ENCODE measurements around the gene CCDC15. TPM values are rescaled to one million over a fixed set of nuclear protein-coding genes. Genes with fewer than 3 reads are reported as not detected.
"Not testable (repeated sequence)": the region's sequence is repeated elsewhere in the genome, so short reads cannot be mapped to it uniquely, and the experiment has no call there.

The CCDC15 gene
- polyA plus RNA-seq, 4 donors, result 0.22 to 2.2 (median 0.60) TPM

DNA sequence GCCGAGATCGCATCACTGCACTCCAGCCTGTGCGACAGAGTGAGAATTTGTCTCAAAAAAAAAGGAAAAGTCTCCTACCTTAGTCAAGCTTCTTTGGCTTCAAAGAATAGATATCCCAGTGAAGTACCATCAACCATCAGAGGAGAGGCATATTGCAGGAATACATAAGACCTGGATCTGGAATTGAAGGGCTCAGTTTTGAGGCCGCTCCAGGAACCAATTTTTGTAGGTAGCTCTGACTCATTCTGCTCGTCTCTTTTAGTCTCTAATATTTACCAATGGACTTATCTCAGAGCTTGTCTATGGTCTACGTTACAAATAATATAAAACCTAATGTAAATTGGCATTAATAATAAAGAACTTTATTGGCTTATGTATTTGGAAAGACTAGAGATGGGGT, 8.2 kb upstream of the CCDC15 start:
- no peaks in the 10 kb centered on the region for H3K36me3 ChIP-seq (ENCODE audit: control insufficient read depth in 3 of 3, insufficient read depth in 2 of 3, low read depth in 1 of 3, low read length in 3 of 3)
- H3K27me3 ChIP-seq (ENCODE audit: control insufficient read depth in 3 of 3, insufficient read depth in 3 of 3, low read length in 3 of 3), result no peaks in the 10 kb centered on the region
- no peak overlapping the region for H3K27ac ChIP-seq (ENCODE audit: low read depth in 1 of 3, low read length in 2 of 3)
- DNase-seq (no peak), FAIRE-seq (no peak)
- peaks cover 0 to 5% (median 0%) of the 10 kb centered on the region in 3 donors for H3K4me1 ChIP-seq (ENCODE audit: control insufficient read depth in 3 of 3, insufficient read depth in 2 of 3, low read depth in 1 of 3, low read length in 2 of 3)
- H3K4me3 ChIP-seq (ENCODE audit: low read depth in 1 of 3, low read length in 3 of 3), result no peak overlapping the region
- H3K9me3 ChIP-seq (ENCODE audit: control insufficient read depth in 2 of 2, insufficient read depth in 1 of 2, low read depth in 1 of 2, low read length in 1 of 2), result no peaks in the 10 kb centered on the region
- WGBS, 3 donors, result 66 to 75% (median 69%) methylated on average over 6 of the region's 6 CpGs

DNA sequence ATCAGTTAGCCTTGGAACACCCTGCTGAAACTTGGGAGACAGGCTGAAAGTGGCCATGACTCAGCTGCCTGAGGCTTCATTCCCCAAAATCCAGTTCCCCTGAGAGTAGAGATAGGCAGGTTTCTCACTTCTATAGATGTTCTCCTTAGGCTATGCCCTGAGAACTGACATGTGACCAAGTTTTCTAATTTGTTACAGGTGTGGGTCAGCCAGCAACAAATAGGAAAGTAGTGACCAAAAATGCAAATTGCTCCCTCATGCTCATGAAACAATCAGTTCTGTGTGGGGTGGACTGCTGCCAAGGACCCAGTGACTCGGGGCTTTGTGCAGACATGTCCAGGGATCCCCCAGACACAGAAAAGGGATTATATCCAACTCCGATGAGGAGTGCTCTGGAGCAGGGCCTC, 7.3 kb upstream of the CCDC15 start:
- Histone ChIP-seq H3K27me3 (ENCODE audit: control insufficient read depth in 3 of 3, insufficient read depth in 3 of 3, low read length in 3 of 3) (no peaks in the 10 kb centered on the region), H3K9me3 (ENCODE audit: control insufficient read depth in 2 of 2, insufficient read depth in 1 of 2, low read depth in 1 of 2, low read length in 1 of 2) (no peaks in the 10 kb centered on the region), H3K4me1 (ENCODE audit: control insufficient read depth in 3 of 3, insufficient read depth in 2 of 3, low read depth in 1 of 3, low read length in 2 of 3) (peaks cover 0 to 5% (median 0%) of the 10 kb centered on the region in 3 donors), H3K27ac (ENCODE audit: low read depth in 1 of 3, low read length in 2 of 3) (no peak overlapping the region), H3K4me3 (ENCODE audit: low read depth in 1 of 3, low read length in 3 of 3) (no peak overlapping the region), H3K36me3 (ENCODE audit: control insufficient read depth in 3 of 3, insufficient read depth in 2 of 3, low read depth in 1 of 3, low read length in 3 of 3) (no peaks in the 10 kb centered on the region)
- no peak for FAIRE-seq
- WGBS, 3 donors, result 57 to 73% (median 70%) methylated on average over 2 of the region's 2 CpGs
- no peak for DNase-seq

DNA sequence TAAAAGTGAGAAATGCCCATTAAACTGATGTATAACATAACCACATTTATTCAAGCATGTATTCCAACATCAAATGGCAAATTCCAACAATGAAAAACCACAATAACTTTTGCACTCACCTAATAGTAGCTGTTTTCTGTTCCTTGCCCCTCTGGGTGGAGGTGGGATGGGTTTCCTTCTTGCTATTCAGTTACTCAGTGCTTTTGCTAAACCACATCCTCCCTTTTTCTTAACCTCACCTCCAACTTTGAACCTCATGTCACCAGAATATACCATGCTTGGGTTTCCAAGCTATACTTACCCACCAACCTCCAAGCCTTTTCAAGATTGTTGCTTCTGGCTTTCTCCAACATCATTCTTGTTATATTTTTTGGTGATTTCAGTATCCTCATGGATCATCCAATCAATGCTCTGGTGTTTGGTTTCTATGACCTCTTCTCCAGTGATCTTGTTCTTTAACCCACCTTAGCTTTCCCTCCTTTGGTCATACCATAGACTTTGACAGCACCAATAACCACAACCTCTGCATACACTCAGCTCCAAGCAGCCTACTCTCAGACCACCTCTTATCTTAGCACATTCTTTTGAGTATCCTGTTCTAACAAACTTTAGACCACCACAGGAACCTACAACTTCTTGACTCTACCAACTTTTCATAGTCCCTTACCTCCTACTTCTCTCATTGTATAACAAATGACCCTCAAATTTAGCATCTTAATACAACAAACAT, 3.2 kb upstream of the CCDC15 start:
- H3K9me3 ChIP-seq (ENCODE audit: control insufficient read depth in 2 of 2, insufficient read depth in 1 of 2, low read depth in 1 of 2, low read length in 1 of 2), result no peaks in the 10 kb centered on the region
- H3K27ac ChIP-seq (ENCODE audit: low read depth in 1 of 3, low read length in 2 of 3), result no peak overlapping the region
- FAIRE-seq (no peak), DNase-seq (peak in 1 of 2 donors; percentile 29)
- H3K4me3 ChIP-seq (ENCODE audit: low read depth in 1 of 3, low read length in 3 of 3), result no peak overlapping the region
- peaks cover 0 to 3% (median 0%) of the 10 kb centered on the region in 3 donors for H3K27me3 ChIP-seq (ENCODE audit: control insufficient read depth in 3 of 3, insufficient read depth in 3 of 3, low read length in 3 of 3)
- peaks cover 0 to 6% (median 4%) of the 10 kb centered on the region in 3 donors for H3K4me1 ChIP-seq (ENCODE audit: control insufficient read depth in 3 of 3, insufficient read depth in 2 of 3, low read depth in 1 of 3, low read length in 2 of 3)
- H3K36me3 ChIP-seq (ENCODE audit: control insufficient read depth in 3 of 3, insufficient read depth in 2 of 3, low read depth in 1 of 3, low read length in 3 of 3), result no peaks in the 10 kb centered on the region

DNA sequence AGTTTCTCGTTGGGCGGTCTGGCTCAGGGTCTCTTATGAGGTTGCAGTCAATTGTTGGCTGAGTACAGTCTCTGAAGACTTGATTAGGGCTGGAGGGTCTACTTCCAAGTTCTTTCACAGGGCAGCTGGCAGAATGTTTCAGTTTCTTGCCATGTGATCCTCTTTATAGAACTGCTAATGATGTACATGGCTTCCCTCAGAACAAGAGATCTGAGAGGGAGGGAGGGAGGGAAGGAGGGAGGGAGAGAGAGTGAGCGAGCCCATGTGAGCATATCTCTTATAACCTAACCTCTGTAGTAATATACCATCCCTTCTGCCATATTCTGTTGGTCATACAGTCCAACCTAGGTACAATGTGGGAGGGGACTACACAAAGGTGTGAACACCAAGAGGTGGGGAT, 2.7 kb upstream of the CCDC15 start:
- no peak overlapping the region for H3K27ac ChIP-seq (ENCODE audit: low read depth in 1 of 3, low read length in 2 of 3)
- no peak for DNase-seq
- H3K27me3 ChIP-seq (ENCODE audit: control insufficient read depth in 3 of 3, insufficient read depth in 3 of 3, low read length in 3 of 3), result peaks cover 0 to 3% (median 0%) of the 10 kb centered on the region in 3 donors
- no peak for FAIRE-seq
- no peaks in the 10 kb centered on the region for H3K9me3 ChIP-seq (ENCODE audit: control insufficient read depth in 2 of 2, insufficient read depth in 1 of 2, low read depth in 1 of 2, low read length in 1 of 2)
- H3K36me3 ChIP-seq (ENCODE audit: control insufficient read depth in 3 of 3, insufficient read depth in 2 of 3, low read depth in 1 of 3, low read length in 3 of 3), result no peaks in the 10 kb centered on the region
- H3K4me3 ChIP-seq (ENCODE audit: low read depth in 1 of 3, low read length in 3 of 3), result no peak overlapping the region
- WGBS, 3 donors, result 83 to 85% (median 83%) methylated on average over 3 of the region's 3 CpGs
- H3K4me1 ChIP-seq (ENCODE audit: control insufficient read depth in 3 of 3, insufficient read depth in 2 of 3, low read depth in 1 of 3, low read length in 2 of 3), result peaks cover 0 to 6% (median 4%) of the 10 kb centered on the region in 3 donors

DNA sequence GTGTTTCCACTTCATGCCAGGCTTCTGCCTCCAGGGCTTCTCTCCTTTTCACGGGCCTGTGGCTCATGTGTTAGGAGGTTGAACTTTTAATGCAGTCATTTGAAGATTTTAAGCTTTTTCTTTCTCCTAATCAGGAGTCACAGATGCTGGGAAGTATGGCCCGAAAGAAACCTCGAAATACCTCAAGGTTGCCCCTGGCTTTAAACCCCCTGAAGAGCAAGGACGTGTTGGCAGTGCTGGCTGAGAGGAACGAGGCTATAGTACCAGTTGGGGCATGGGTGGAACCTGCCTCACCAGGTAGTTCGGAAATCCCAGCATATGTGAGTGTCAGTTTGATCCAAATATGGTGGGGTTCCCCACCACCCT, 571 bp downstream of the CCDC15 start:
- FAIRE-seq (no peak), DNase-seq (no peak)
- no peaks in the 10 kb centered on the region for H3K9me3 ChIP-seq (ENCODE audit: control insufficient read depth in 2 of 2, insufficient read depth in 1 of 2, low read depth in 1 of 2, low read length in 1 of 2)
- H3K36me3 ChIP-seq (ENCODE audit: control insufficient read depth in 3 of 3, insufficient read depth in 2 of 3, low read depth in 1 of 3, low read length in 3 of 3), result no peaks in the 10 kb centered on the region
- H3K27me3 ChIP-seq (ENCODE audit: control insufficient read depth in 3 of 3, insufficient read depth in 3 of 3, low read length in 3 of 3), result peaks cover 0 to 3% (median 0%) of the 10 kb centered on the region in 3 donors
- H3K4me1 ChIP-seq (ENCODE audit: control insufficient read depth in 3 of 3, insufficient read depth in 2 of 3, low read depth in 1 of 3, low read length in 2 of 3), result peaks cover 0 to 6% (median 4%) of the 10 kb centered on the region in 3 donors
- peak overlapping the region; percentile 57 to 81 (median 58) for H3K4me3 ChIP-seq (ENCODE audit: low read depth in 1 of 3, low read length in 3 of 3)
- peak overlapping the region in 1 of 3 donors; percentile 57 for H3K27ac ChIP-seq (ENCODE audit: low read depth in 1 of 3, low read length in 2 of 3)
- WGBS, 3 donors, result 31 to 36% (median 35%) methylated on average over 6 of the region's 6 CpGs

DNA sequence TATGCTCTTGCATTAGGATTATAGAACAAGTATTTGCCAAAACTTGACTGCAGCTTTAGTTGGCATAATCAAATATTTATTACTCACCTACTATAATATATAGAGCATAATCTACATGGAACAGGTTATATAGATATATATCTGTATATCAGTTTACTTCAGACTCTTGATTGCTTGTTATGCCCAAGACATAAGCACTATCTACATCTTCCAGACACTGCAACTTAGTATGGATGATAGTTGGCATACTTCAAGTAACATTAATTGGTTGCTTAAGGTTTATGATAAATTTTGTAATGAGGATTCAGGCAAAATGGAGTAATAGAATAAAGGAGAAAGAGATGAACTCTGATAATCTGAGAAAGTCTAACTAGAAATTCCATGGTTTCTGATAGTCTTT, 1.0 kb downstream of the CCDC15 start:
- FAIRE-seq, result no peak
- Histone ChIP-seq H3K4me3 (ENCODE audit: low read depth in 1 of 3, low read length in 3 of 3) (no peak overlapping the region), H3K36me3 (ENCODE audit: control insufficient read depth in 3 of 3, insufficient read depth in 2 of 3, low read depth in 1 of 3, low read length in 3 of 3) (no peaks in the 10 kb centered on the region), H3K4me1 (ENCODE audit: control insufficient read depth in 3 of 3, insufficient read depth in 2 of 3, low read depth in 1 of 3, low read length in 2 of 3) (peaks cover 0 to 6% (median 4%) of the 10 kb centered on the region in 3 donors), H3K27ac (ENCODE audit: low read depth in 1 of 3, low read length in 2 of 3) (no peak overlapping the region), H3K9me3 (ENCODE audit: control insufficient read depth in 2 of 2, insufficient read depth in 1 of 2, low read depth in 1 of 2, low read length in 1 of 2) (no peaks in the 10 kb centered on the region), H3K27me3 (ENCODE audit: control insufficient read depth in 3 of 3, insufficient read depth in 3 of 3, low read length in 3 of 3) (peaks cover 0 to 3% (median 0%) of the 10 kb centered on the region in 3 donors)
- no peak for DNase-seq

DNA sequence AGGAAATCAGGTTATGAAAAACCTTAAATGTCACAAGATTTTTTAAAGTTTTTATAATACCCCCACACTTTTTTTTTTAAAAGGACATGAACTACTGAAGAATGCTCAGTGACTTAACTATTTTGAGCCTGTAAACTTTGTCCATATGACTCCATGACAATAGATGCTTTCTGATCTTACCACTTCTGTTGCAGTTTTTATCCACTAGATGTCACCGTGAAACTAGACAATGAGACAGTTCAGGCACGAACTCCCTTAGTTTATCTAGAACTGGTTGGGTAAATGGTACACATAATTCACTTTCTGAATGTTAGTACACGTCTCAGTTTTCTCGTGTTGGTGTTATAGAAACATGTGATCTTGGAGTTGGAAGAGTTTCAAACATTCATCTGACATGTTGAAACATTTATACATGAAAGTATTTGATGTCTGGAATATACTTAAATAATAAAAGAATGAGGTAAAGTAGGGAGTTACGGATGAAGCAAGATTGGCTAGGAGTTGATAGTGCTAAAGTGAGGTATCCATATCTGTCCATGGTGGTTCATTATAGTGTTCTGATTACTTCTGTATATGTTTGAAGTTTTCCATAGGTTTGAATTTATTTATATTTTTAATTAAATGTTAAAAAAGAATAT, 8.1 kb downstream of the CCDC15 start:
- 21 to 22% (median 22%) methylated on average over 5 of the region's 5 CpGs for WGBS, 3 donors

DNA sequence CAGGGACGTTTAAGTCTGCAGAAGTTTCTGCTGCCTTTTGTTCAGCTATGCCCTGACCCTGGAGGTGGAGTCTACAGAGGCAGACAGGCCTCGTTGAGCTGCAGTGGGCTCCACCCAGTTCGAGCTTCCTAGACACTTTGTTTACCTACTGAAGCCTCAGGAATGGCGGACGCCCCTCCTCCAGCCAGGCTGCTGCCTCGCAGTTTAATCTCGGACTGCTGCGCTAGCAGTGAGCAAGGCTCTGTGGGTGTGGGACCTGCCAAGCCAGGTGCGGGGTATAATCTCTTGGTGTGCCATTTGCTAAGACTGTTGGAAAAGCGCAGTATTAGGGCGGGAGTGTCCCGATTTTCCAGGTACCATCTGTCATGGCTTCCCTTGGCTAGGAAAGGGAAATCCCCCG, 14.2 kb downstream of the CCDC15 start:
- WGBS, 3 donors, result 88% methylated on average over 13 of the region's 13 CpGs
- FAIRE-seq; H3K9me3 ChIP-seq (ENCODE audit: control insufficient read depth in 2 of 2, insufficient read depth in 1 of 2, low read depth in 1 of 2, low read length in 1 of 2); H3K27me3 ChIP-seq (ENCODE audit: control insufficient read depth in 3 of 3, insufficient read depth in 3 of 3, low read length in 3 of 3); DNase-seq; H3K4me3 ChIP-seq (ENCODE audit: low read depth in 1 of 3, low read length in 3 of 3); H3K27ac ChIP-seq (ENCODE audit: low read depth in 1 of 3, low read length in 2 of 3); H3K36me3 ChIP-seq (ENCODE audit: control insufficient read depth in 3 of 3, insufficient read depth in 2 of 3, low read depth in 1 of 3, low read length in 3 of 3); H3K4me1 ChIP-seq (ENCODE audit: control insufficient read depth in 3 of 3, insufficient read depth in 2 of 3, low read depth in 1 of 3, low read length in 2 of 3): not testable (repeated sequence)

More for the DNA sequence above, 8.1 kb downstream of the CCDC15 start:
- no peaks in the 10 kb centered on the region for H3K4me1 ChIP-seq (ENCODE audit: control insufficient read depth in 3 of 3, insufficient read depth in 2 of 3, low read depth in 1 of 3, low read length in 2 of 3)
- no peak overlapping the region for H3K27ac ChIP-seq (ENCODE audit: low read depth in 1 of 3, low read length in 2 of 3)
- H3K27me3 ChIP-seq (ENCODE audit: control insufficient read depth in 3 of 3, insufficient read depth in 3 of 3, low read length in 3 of 3), result no peaks in the 10 kb centered on the region
- FAIRE-seq, result peak; percentile 62
- H3K36me3 ChIP-seq (ENCODE audit: control insufficient read depth in 3 of 3, insufficient read depth in 2 of 3, low read depth in 1 of 3, low read length in 3 of 3), result no peaks in the 10 kb centered on the region
- H3K9me3 ChIP-seq (ENCODE audit: control insufficient read depth in 2 of 2, insufficient read depth in 1 of 2, low read depth in 1 of 2, low read length in 1 of 2), result no peaks in the 10 kb centered on the region
- no peak overlapping the region for H3K4me3 ChIP-seq (ENCODE audit: low read depth in 1 of 3, low read length in 3 of 3)
- DNase-seq, result peak; percentile 82
